ENCODE data around the gene PCLO. TPM values are rescaled to one million over a fixed set of nuclear protein-coding genes. Genes with fewer than 3 reads are reported as not detected.

PCLO gene
- total and polyA plus RNA-seq, 2 of the 8 experiments (the other 6 are each of a cell fraction or from before 2014, with no cell fraction given): 1.5 to 3.2 TPM

DNA sequence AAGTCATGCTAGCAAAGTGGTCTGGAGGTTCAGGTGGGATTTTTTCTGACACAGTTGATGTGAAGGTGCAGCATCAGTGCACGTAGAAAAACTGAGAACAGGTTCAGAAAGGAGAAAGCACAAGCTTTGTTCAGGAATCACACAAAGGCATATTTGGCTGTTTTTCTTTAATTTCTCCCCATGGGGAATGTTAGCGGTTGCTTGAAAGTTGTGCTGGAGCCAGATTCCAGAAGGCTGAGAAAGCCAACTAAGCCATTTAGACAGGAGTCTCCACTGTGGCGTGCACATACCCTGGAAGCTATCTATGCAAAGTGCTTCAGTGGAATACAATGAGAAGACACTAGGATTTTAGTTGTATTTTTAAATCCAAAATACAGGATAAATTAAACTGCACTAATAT is 201.4 kb downstream of the PCLO start:
- TF ChIP-seq SIX5 (IDR thresholded peaks at IDR 0.05; ENCODE audit: low read depth, low read length): no peak
- no peak for TF ChIP-seq RXRA (IDR thresholded peaks at IDR 0.05; ENCODE audit: insufficient read depth, low read depth, low read length)
- no peak for TF ChIP-seq CEBPB (IDR thresholded peaks at IDR 0.05; ENCODE audit: low read depth, low read length)
- no peak for TF ChIP-seq GTF2F1 (IDR thresholded peaks at IDR 0.05; ENCODE audit: borderline replicate concordance, low read depth, low read length)
- Histone ChIP-seq H3K9me3 (ENCODE audit: insufficient read depth in 2 of 2, low read depth in 1 of 2, low read length in 1 of 2) (no peaks in the 10 kb centered on the region), H2BK120ac (replicated peaks; ENCODE audit: low read depth, low read length) (no peak overlapping the region), H3K4me3 (ENCODE audit: extremely low read depth in 1 of 4, insufficient read depth in 2 of 4, low read depth in 3 of 4, low read length in 4 of 4) (no peak overlapping the region), H3K79me1 (ENCODE audit: low read depth, low read length) (no peaks in the 10 kb centered on the region), H3K27ac (ENCODE audit: low read depth, low read length) (no peak overlapping the region), H3K18ac (ENCODE audit: extremely low read depth, low read length) (no peak overlapping the region), H3K79me2 (ENCODE audit: control insufficient read depth in 1 of 2, insufficient read depth in 2 of 2, low read length in 2 of 2) (no peaks in the 10 kb centered on the region), H4K5ac (ENCODE audit: insufficient read length, low read depth, low read length) (no peak overlapping the region), H4K8ac (ENCODE audit: extremely low read depth, insufficient read depth, low read length) (no peak overlapping the region), H3K9ac (replicated peaks in 1 of 4; ENCODE audit: extremely low read depth in 1 of 4, low read depth in 3 of 4, low read length in 3 of 4) (no peak overlapping the region), H2AK5ac (ENCODE audit: low read depth, low read length) (no peak overlapping the region), H3K56ac (replicated peaks; ENCODE audit: insufficient read length, low read depth, low read length) (no peak overlapping the region), H3K4ac (replicated peaks; ENCODE audit: insufficient read length, low read depth, low read length) (no peak overlapping the region), H3K4me1 (replicated peaks in 1 of 4; ENCODE audit: control insufficient read depth in 3 of 4, insufficient read depth in 4 of 4, low read length in 3 of 4) (no peaks in the 10 kb centered on the region), H2BK5ac (ENCODE audit: low read depth, low read length) (no peak overlapping the region), H4K20me1 (replicated peaks in 1 of 2; ENCODE audit: control insufficient read depth in 1 of 2, insufficient read depth in 2 of 2, low read length in 2 of 2) (no peaks in the 10 kb centered on the region), H2BK15ac (ENCODE audit: low read length) (no peak overlapping the region), H4K91ac (replicated peaks; ENCODE audit: insufficient read length, low read length) (no peak overlapping the region), H2AFZ (ENCODE audit: low read length) (no peak overlapping the region), H3K27me3 (replicated peaks in 1 of 4; ENCODE audit: control insufficient read depth in 3 of 4, extremely low read depth in 1 of 4, insufficient read depth in 3 of 4, low read length in 3 of 4) (no peaks in the 10 kb centered on the region), H3K23ac (ENCODE audit: insufficient read length) (no peak overlapping the region), H3K23me2 (ENCODE audit: low read depth, low read length) (no peaks in the 10 kb centered on the region; the same call in 1 of the 2 replicates), H3K36me3 (ENCODE audit: control insufficient read depth in 2 of 4, insufficient read depth in 4 of 4, low read length in 3 of 4) (no peaks in the 10 kb centered on the region; a peak in 1 of 8 replicates), H2BK12ac (ENCODE audit: low read depth, low read length) (no peak overlapping the region), H3K4me2 (ENCODE audit: insufficient read depth in 1 of 2, low read depth in 2 of 2, low read length in 2 of 2) (no peak overlapping the region), H2BK20ac (ENCODE audit: low read length) (no peak overlapping the region), H3K14ac (ENCODE audit: insufficient read length) (no peak overlapping the region)
- FAIRE-seq: no peak
- POLR2A ChIA-PET (ENCODE audit: partially characterized antibody): no interaction called here
- 99% methylated on average over 3 of the region's 3 CpGs; no CpG with 5 or more reads in 1 of the 2 experiments for WGBS, 2 experiments (ENCODE audit: extremely low coverage in 1 of 2, insufficient coverage in 1 of 2, insufficient read length in 1 of 2, insufficient replicate concordance in 2 of 2, low coverage in 1 of 2, low lambda C conversion rate in 2 of 2, missing lambda C conversion rate in 1 of 2)
- no peak for DNase-seq (ENCODE audit: low read depth in 1 of 2, low spot score in 2 of 2)
- CTCF ChIA-PET (ENCODE audit: partially characterized antibody): no interaction called here
